Endometrium (tissue), 2 donors: ENCODE measurements around the gene POLH.

ENCODE experiments used
- FAIRE-seq: peaks from 2 replicates; lab custom pipeline; 2012; peaks lifted over from hg19 to GRCh38; lab: Jason Lieb, UNC
- donor health status: control.
- donor health status: control.

Gene POLH

DNA sequence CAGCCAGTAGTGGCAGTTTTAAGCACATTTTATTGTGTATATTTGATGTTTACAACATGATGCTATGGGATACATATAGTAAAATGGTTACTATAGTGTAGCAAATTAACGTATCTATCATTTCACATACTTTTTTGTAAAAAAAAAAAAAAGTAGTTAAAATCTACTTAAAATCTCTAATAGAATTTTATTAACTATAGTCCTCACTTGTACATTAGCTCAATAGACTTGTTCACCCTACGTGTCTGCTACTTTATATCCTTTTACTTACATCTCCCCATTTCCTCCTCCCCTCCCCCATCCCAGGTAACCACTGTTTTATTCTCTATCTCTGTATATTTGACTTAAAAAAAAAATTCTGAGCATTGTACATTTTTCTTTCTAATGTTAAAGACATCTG is 30.0 kb downstream of the POLH start:
- no peak for FAIRE-seq

DNA sequence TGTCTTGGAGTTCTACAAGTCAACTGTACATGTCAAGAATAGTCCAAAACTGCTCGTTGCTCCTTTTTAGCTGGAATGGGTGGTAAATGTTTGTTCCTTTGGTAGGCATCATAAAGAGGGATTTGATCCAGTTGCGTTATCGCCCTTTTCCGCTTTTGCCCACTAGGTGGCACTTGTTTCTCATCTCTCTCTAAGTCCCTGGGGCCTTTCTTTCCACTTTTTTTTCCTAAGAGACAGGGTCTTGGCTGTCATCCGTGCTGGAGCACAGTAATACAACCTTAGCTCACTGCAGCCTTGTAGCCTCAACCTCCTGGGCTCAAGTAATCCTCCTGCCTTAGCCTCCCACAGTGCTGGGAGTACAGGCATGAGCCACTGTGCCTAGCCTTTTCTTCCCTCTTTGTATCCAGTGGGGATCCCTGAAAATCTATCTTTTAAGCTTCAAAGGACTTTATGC is 32.4 kb downstream of the POLH start:
- no peak for FAIRE-seq

DNA sequence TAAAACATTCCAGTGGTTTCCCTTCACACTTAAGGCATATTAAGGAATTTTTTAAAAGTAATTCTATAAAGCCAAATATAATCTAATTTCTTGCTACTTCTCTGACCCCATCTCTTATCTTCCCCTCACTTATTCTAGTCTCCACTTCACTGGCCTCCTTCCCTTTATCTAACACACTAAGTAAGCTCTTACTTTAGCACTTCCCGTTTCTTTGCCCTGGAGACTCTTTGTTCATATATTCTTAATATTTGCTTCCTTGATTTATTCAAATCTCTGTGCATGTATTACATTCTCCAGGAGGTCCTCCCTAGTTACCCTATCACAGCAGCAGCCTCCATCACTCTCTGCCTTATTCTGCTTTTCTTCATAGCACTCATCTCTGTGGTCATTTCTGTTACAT is 32.8 kb downstream of the POLH start:
- FAIRE-seq = no peak

DNA sequence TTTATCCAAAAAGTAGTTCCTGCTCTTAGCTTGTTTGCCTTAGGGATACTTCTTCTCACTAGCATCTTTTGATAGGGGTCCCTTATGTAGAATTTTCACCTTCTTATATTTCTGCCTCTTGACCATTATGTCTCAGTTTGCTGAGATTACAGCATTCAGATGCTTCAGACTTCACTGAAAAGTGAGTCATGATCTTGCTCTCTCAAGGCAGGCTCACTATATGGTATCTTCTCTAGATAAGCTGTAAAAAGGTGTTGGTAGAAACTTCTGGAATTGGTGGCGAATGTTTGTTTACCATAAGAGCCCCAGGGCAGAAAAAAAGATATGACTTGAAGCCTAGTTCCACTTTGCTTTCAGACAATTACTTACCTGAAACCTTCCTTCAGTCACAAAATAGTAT is 33.4 kb downstream of the POLH start:
- FAIRE-seq = no peak

DNA sequence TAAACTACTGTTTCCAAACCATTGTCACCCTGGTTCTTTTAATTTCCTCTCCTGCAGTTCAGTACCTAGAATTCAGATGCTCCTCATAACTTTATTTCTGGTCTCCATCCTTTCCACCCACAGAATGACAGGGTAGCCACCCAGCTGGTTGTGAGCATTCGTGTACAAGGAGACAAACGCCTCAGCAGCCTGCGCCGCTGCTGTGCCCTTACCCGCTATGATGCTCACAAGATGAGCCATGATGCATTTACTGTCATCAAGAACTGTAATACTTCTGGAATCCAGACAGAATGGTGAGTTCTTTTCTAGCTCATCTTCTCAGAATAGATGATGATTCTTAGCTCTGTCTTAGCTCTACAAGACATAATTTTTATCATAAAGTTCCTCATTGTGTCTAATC is 34.4 kb downstream of the POLH start:
- no peak for FAIRE-seq

DNA sequence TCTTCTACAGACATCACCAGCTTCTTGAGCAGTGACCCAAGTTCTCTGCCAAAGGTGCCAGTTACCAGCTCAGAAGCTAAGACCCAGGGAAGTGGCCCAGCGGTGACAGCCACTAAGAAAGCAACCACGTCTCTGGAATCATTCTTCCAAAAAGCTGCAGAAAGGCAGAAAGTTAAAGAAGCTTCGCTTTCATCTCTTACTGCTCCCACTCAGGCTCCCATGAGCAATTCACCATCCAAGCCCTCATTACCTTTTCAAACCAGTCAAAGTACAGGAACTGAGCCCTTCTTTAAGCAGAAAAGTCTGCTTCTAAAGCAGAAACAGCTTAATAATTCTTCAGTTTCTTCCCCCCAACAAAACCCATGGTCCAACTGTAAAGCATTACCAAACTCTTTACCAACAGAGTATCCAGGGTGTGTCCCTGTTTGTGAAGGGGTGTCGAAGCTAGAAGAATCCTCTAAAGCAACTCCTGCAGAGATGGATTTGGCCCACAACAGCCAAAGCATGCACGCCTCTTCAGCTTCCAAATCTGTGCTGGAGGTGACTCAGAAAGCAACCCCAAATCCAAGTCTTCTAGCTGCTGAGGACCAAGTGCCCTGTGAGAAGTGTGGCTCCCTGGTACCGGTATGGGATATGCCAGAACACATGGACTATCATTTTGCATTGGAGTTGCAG is 37.9 kb downstream of the POLH start:
- FAIRE-seq = no peak

DNA sequence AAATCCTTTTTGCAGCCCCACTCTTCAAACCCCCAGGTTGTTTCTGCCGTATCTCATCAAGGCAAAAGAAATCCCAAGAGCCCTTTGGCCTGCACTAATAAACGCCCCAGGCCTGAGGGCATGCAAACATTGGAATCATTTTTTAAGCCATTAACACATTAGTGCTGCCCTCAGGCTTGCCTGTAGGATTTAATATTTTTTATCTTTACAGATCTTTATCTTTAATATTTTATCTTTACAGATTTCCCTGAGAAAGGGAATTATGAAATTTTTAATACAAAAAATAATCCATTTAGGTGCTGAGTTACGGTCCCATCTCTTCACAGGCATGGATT is 38.4 kb downstream of the POLH start:
- FAIRE-seq = no peak

DNA sequence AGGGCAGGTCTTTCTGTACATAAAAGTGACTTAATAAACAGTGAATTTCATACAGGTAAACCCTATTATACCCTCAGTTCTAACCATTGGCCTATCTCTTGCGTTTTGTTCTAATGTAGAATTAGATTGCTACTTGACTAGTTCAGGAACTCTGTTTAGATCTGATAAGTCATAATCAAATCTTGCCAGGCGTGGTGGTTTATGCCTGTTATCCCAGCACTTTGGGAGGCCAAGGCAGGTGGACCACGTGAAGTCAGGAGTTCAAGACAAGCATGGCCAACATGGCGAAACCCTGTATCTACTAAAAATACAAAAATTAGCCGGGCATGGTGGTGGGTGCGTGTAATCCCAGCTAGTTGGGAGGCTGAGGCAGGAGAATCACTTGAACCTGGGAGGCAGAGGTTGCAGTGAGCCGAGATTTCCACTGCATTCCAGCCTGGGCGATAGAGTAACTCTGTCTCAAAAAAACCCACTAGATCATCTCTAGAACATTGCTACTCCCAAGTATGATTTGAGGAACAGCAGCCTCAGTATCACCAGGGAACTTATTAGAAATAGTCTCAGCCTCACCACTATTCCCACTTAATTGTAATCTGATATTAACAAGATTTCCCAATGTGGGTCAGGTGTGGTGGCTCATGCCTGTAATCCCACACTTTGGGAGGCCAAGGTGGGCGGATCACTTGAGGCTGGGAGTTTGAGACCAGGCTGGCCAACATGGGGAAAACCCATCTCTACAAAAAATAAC is 40.9 kb downstream of the POLH start:
- FAIRE-seq = no peak

DNA sequence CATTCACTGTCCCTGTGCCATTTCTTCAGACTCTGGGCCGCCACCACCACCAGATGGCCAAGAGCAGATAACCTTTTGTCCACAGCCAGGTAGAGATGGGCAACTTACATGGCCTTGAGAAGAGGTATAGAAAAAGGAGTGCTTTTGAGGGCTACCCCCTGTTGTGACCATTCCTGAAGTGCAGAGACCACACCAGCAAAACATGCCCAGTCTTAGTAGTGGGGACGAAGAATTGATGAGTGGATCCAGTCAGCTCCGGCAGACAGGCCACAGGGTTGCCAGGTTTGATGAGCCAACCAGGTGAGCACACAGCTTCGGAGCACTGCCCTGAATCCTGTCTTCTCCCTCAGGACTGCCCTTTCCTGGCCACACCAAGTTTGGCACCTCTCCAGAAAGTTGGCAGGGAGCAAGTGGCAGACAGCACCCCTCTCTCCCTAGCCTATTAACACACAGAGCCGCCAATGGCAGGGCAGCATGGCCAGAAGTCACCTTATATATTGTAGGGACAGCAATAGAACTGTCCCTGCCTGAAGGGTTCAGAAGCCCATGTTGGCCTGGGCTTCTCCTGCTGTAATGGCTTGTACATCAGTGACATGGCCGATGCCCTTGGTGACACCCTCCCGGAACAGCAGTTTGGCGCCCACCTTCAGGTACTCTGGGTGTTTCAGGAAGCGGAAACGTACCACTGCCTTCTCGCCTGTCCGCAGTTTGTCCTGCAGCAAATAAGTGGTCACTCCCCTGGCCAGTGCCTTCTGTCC is 45.3 kb downstream of the POLH start:
- no peak for FAIRE-seq

DNA sequence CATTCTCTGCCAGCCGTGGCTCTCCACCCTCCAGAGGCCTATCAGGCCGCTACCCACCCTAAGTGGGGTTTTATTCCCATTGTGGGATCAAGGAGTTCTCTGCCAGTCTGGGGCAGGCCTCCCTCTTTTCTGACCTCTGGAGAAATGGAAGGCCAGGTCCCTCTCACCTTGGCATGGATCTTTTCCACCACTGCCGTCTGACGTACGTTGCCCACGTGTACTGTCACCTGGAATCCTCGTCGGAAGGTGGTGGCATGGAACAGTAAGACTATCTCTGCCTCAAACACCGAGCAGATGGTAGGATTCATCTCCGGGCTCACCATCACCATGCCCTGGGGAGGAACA is 45.8 kb downstream of the POLH start:
- FAIRE-seq = no peak

DNA sequence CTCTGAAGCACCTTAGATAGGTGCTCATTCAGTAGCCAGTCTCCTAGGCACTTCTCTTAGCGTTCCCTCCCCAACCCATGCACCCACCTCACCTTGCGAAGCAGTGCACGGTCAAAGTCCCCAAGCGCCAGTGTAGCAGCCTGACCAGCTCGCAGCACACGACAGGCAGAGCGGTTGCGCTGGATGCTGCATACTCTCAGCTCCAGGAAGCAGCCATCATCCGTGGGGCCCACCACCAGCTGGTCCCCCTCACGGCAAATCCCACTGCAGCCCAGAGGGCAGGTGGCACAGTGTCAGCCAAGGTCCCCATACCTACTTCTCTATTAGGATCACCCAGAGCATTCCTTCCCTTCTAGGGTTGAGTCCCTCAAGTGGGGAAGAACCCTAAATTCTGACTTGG is 46.6 kb downstream of the POLH start:
- FAIRE-seq = no peak

DNA sequence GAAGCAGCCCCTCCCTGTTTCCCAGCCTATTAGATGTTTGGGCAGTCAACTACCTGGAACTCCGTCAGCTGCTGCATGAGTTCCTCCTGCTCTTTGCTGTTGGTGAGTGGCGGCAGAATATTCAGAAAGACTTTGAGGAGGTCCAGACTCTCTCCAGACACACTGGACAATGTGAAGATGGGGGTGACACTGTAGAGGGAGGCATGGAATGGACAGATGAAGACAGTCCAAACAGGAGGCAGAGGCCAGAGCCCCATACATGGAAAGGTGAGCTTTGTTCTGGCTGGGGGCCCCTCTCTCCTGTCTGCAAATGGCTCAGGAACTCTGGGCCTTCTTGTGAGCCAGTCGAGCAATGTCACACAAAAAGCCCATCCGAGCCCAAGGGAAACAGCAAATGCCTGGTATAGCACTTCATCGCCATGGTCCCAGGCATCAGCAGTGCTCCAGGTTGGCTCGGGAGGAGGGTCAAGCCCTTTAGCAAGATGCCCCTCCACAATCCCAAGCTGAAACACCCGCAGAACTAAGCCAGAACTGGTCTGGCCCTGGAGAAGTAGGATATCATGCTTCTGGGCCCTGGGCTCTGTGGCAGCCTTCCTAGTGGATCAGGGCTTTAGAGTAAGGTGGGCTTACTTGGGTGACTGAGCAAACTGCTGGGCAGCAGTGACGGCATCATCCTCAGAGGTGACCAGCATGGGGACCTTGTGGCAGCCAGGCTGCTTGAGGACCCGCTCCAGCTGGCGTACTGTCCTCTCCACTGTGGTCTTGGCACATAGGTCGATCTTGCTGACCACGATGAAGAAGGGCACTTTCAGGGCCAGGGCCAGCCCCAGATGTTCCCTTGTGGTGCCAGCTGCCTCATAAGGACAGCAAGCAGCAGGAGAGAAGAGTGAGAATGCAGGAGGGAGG is 48.1 kb downstream of the POLH start:
- FAIRE-seq = no peak

DNA sequence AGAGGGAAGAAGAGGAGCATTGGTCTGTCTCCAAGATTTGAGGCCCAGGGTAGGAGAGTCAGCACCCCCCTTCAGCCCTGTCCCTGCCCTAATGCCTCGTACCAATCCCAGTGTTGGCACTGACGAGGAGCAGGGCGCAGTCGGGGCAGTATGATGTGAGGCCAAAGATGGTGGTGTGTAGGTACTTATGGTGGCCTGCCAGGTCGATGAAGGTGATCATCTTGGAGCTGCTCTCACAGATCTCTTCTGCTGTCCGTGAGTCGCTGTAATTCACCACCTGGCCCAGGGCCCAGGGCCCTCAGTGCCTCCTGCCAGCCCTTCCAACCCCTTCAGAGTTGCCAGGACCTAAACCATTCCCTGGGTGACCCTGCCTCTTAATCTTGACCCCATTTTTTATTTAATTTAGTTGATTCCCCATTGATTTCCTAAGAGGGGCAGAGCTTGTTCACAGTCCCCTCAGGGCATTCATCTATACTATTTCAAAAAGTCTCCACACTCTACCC is 48.9 kb downstream of the POLH start:
- no peak for FAIRE-seq

DNA sequence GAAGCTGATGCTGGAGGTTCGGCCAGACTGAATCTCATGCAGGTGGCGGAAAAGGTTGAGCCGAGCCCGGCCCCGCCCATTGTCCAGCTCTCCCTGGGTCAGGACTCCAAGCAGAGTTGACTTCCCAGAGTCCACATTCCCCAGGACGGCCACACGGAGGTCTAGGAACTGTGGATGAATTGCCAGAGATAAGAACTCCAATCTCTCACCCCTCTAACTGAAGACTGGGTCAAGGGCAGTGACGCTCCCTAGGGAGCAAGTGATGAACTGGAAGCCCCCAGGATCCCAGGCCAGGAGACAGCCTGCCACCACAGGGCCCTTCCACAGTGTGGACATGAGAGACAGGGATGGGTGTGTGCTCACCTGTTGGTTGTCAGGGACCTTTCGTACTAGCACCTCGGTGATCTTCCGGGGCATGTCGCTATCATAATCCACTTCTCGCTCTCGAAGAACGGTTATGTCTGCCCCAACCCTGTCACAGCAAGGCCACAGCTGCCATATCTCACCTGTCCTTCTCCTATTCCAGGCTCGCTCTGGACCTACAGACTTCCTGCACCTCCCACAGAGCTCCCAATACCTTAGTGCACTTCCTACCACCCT is 49.5 kb downstream of the POLH start:
- FAIRE-seq = no peak

DNA sequence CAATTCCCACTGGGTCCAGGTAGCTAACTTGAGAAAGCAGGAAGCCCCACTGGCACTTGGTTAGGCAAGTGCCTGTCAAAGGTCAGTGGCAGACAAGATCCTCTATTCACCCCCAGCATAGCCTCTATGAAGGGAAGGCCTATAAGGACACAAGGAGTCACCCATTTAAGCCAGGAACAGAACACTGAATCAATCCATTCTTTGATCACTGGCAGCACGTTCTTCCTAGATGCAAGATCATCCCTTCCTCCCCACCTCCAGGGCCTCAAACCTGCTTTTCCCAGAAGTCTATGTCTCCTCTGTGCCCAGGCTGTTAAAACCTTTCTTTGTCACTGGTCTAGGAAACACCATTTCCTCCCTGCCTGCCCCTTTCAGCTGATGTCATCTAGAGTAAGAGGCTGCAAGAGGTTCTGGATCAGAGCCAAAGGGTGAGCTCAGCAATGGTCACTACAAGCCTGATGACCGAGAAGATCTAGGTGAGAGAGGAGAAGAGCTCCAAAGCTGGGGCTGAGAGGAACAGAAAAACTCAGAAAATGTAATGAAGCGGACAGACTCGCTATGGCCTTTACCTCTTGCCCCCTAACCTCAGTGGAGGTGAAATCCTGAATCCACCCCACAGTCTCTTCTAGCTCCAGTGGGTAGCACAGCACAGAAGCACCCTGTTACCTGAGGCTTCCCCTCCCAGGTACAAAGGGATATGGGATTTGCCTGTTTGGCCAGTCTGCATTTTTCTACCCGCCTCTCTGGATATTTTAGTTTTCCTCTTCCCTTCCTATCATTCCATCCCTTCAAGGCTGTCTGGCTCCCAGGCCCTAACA is 51.2 kb downstream of the POLH start:
- FAIRE-seq = no peak

DNA sequence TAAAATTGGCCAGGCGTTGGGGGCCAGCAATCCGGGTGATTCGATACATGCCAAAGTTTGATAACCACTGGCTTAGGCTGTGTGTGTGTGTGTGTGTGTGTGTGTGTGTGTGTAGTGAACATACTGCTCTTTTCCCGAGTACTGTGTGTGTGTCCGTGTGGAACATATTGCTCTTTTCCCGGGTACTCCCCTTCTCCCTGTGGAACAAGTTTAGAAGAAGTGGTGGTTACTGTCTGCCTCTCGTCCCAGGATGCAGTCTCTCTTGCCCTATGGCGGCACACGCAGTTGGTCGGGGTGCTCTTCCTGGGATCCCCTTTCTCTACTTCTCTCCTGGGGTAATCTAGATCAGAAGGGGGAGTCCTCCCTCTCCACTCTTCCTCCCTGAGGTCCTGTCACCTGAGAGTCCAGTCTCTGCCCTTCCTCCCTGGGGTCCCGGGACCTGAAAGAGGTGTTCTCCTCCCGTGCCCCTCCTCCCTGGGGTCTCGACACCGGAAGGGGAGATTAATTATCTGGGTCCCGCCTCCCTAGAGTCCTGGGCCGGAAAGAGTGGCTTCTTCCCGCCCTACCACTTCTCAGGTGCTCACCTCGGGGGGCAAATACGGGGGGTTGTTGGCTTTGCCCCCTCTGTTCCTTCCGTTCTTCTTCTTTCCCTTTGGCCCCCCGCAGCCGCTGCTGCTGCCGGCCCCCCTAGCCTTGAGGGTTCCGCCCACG is 52.6 kb downstream of the POLH start:
- FAIRE-seq = no peak

DNA sequence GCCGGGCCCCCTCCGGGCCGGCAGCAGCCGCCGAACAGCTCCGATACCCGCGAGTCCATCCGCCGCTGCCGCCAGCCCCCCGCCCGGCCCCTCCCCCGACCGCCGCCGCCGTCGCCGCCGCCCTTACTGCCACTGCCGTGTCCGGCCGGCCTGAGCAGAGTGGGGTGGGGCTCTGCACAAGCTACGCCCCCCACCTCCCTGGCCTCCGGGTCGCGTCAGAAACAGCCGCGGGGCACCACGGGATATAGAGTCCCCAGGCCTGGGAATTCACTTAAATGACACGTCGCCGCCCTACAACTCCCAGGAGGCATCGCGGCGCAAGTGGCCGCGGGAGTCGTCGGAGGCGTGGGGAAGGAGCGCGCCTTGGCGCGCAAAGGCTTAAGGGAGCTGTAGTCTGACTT is 53.1 kb downstream of the POLH start, which contains the start of gene GTPBP2:
Gene GTPBP2, minus strand, starts transcription at position 161 of the 401 bp plus-strand sequence. Its CDS starts 102 bp downstream, at position 59.
- peak; percentile 90 for FAIRE-seq

DNA sequence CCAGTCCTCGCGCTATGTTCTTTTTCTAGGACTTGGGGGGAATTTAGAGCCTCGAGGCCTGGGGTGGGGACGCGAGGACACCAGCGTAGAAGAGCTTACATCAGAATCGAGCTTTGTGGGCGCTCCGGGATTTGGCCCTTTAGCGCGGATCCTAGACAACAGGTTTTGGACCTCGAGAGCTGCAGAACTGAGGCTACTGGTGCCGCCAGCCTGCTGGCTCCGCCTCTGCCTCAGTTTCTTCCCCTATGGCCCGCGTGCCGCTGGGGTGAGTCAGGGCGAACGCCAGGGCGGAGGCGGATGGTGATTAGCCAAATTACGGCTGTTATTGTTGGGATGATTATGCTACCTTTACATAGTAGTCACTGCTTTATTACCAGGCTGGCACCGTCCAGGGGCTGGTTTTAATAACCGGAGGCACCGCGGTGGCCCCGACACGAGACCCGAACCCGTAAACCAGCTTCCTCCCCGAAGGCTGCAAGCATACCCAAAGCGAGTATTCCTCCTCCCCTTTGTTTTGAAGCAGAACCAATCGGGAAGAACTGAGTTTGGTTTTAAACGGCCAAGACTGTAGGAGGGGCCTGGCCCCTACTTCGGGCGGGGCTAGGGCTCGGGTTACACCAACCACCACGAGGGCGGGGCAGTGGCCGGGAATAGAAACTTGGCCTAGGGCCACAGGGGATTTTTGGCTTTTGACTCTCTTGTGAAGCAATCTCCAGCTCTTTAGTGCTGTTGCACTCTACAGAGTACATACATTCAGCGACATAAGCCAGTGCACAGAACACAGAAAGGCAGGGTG is 53.7 kb downstream of the POLH start:
- peak; percentile 95 for FAIRE-seq

DNA sequence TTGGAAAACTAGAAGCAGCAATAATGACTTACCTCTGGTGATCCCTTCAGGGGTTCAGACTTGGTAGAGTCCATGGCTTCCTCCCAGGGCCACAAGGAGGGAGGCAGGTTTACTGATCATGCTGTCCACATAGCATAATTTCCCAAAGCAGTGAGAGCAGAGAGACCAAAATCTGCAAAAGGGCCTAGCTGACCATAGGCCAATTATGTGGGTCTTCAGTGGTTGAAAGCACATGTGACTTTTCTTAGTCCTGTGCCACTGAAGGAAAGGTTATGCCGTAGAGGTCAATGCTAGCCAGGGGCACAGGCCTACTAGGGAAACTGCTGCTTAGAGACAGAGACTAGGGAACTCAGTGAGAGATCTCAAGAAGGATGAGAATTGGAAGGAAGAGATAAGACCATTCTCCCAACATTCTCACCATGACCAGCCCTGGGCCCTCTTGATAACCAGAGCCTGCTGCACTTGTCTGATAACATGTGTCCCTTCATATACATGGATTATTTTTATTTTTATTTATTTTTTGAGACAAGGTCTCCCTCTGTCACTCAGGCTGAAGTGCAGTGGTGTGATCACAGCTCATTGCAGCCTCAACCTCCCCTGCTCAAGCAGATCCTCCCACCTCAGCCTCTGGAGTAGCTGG is 55.1 kb downstream of the POLH start:
- no peak for FAIRE-seq
